GM23338 (cell line): Measurements from ENCODE around the gene FILIP1L. TPM values are rescaled to one million over a fixed set of nuclear protein-coding genes. Genes with fewer than 3 reads are reported as not detected.

ENCODE experiments used
- ATAC-seq: fragments of 200-7000 bp; cut with Tn5 transposase; 3 replicates; pipeline ENCODE4 v1.9.1; 2020
- DNase-seq: peaks from one replicate; pipeline ENCODE4 v3.0.0-alpha.2; 2015; ENCODE audit warnings: low spot score
- H2AFZ ChIP-seq: fragments of 200-600 bp; sonication (generic); 2 replicates; pipeline ENCODE4 v1.8.0; 2016; ENCODE audit warnings: antibody characterized with exemption, mild to moderate bottlenecking, moderate library complexity
- H3F3A ChIP-seq: fragments of 200-600 bp; sonication (generic); replicated peaks from 2 replicates; pipeline ENCODE4 v1.8.0; 2017; ENCODE audit warnings: antibody characterized with exemption, mixed run types, low read depth
- H3K27ac ChIP-seq: fragments of 200-600 bp; sonication (generic); 2 replicates; pipeline ENCODE4 v1.6.1; 2016; ENCODE audit warnings: low read depth
- H3K27me3 ChIP-seq: fragments of 200-600 bp; sonication (generic); 2 replicates; pipeline ENCODE4 v1.8.0; 2016; ENCODE audit warnings: mild to moderate bottlenecking, mixed run types, moderate library complexity; ENCODE audit not compliant: insufficient read depth
- H3K36me3 ChIP-seq: fragments of 200-600 bp; sonication (generic); 2 replicates; pipeline ENCODE4 v1.8.0; 2016; ENCODE audit warnings: mild to moderate bottlenecking; ENCODE audit not compliant: insufficient read depth
- H3K4me1 ChIP-seq: fragments of 200-600 bp; sonication (generic); 2 replicates; pipeline ENCODE4 v1.8.0; 2016; ENCODE audit warnings: mild to moderate bottlenecking, moderate library complexity; ENCODE audit not compliant: insufficient read depth
- H3K4me2 ChIP-seq: fragments of 200-600 bp; sonication (generic); 2 replicates; pipeline ENCODE4 v1.7.1; 2017; ENCODE audit warnings: mixed run types
- H3K4me3 ChIP-seq: fragments of 200-600 bp; sonication (generic); 2 replicates; pipeline ENCODE4 v1.6.1; 2016; ENCODE audit warnings: mixed run types
- H3K79me2 ChIP-seq: fragments of 200-600 bp; sonication (generic); replicated peaks from 2 replicates; pipeline ENCODE4 v1.8.0; 2017; ENCODE audit warnings: mild to moderate bottlenecking; ENCODE audit not compliant: insufficient read depth
- H3K9me2 ChIP-seq: fragments of 200-600 bp; sonication (generic); 2 replicates; pipeline ENCODE4 v1.8.0; 2017; ENCODE audit not compliant: insufficient read depth
- H4K20me1 ChIP-seq: fragments of 200-600 bp; sonication (generic); replicated peaks from 2 replicates; pipeline ENCODE4 v1.8.0; 2017; ENCODE audit warnings: mild to moderate bottlenecking; ENCODE audit not compliant: insufficient read depth
- H3K27ac Mint-ChIP-seq: 2 replicates; pipeline ENCODE4 v1.8.0; 2020; ENCODE audit warnings: inconsistent platforms, mild to moderate bottlenecking, moderate library complexity, mixed read lengths
- H3K27me3 Mint-ChIP-seq: 3 replicates; pipeline ENCODE4 v1.8.0; 2022; ENCODE audit warnings: low read depth, mild to moderate bottlenecking, moderate library complexity, mixed read lengths, inconsistent platforms; ENCODE audit not compliant: insufficient read depth, poor library complexity
- H3K36me3 Mint-ChIP-seq: 3 replicates; pipeline ENCODE4 v1.8.0; 2021; ENCODE audit warnings: low read depth, mild to moderate bottlenecking, inconsistent platforms, moderate library complexity, mixed read lengths
- H3K4me1 Mint-ChIP-seq: 3 replicates; pipeline ENCODE4 v1.8.0; 2020; ENCODE audit warnings: mild to moderate bottlenecking, inconsistent platforms, mixed read lengths
- H3K4me3 Mint-ChIP-seq: 3 replicates; pipeline ENCODE4 v1.8.0; 2021; ENCODE audit warnings: moderate library complexity, mild to moderate bottlenecking, inconsistent platforms, mixed read lengths
- H3K9me3 Mint-ChIP-seq: 3 replicates; pipeline ENCODE4 v1.8.0; 2020; ENCODE audit warnings: moderate library complexity, mild to moderate bottlenecking, inconsistent platforms, mixed read lengths
- CREB1 ChIP-seq: fragments of 250-450 bp; sonication (Bioruptor Pico); IDR thresholded peaks from 2 replicates; pipeline ENCODE4 v1.5.0; 2020; ENCODE audit warnings: low read depth, mild to moderate bottlenecking, moderate library complexity
- EZH2 ChIP-seq: fragments of 200-600 bp; sonication (generic); IDR thresholded peaks from one replicate; pipeline ENCODE4 v1.8.0; 2017; ENCODE audit warnings: antibody characterized with exemption, mild to moderate bottlenecking, low read depth; ENCODE audit not compliant: unreplicated experiment
- EZH2phosphoT487 ChIP-seq: fragments of 200-600 bp; sonication (generic); IDR thresholded peaks from one replicate; pipeline ENCODE4 v1.8.1; 2018; ENCODE audit warnings: antibody characterized with exemption; ENCODE audit not compliant: unreplicated experiment
- JUNB ChIP-seq: IDR thresholded peaks from one replicate; pipeline ENCODE4 v1.6.1; 2016; ENCODE audit warnings: antibody characterized with exemption; ENCODE audit not compliant: unreplicated experiment
- NANOG ChIP-seq: IDR thresholded peaks from 2 replicates; pipeline ENCODE4 v1.6.1; 2016; ENCODE audit warnings: antibody characterized with exemption, borderline replicate concordance
- POLR2AphosphoS5 ChIP-seq: IDR thresholded peaks from 2 replicates; pipeline ENCODE4 v1.6.1; 2016; ENCODE audit warnings: antibody characterized with exemption, low read depth
- STAT1 ChIP-seq: IDR thresholded peaks from one replicate; pipeline ENCODE4 v1.6.1; 2016; ENCODE audit warnings: antibody characterized with exemption; ENCODE audit not compliant: unreplicated experiment
- ZNF114 ChIP-seq: fragments of 250-450 bp; sonication (Bioruptor Pico); IDR thresholded peaks from 2 replicates; pipeline ENCODE4 v1.5.0; 2020; ENCODE audit warnings: mild to moderate bottlenecking, moderate library complexity
- ZNF331 ChIP-seq: fragments of 250-450 bp; sonication (Bioruptor Pico); IDR thresholded peaks from 2 replicates; pipeline ENCODE4 v1.5.0; 2020; ENCODE audit warnings: low read depth, mild to moderate bottlenecking, moderate library complexity
- polyA plus RNA-seq: library from polyadenylated mRNA; unstranded; fragments of >200 nt; fragmentation: Nextera tagmentation; extraction: Ambion mirVana; gene quantifications from 2 replicates; pipeline ENCODE4 v1.2.1, GENCODE V29; 2016
- total RNA-seq: library from RNA; depleted of rRNA; stranded (reverse); fragments of >200 nt; shearing (Covaris generic); gene quantifications from 2 replicates; pipeline ENCODE4 v1.2.3, GENCODE V29; 2014
- TF ChIP-seq, protein P1 (sequence below): IDR thresholded peaks from 2 replicates; pipeline ENCODE4 v1.6.1; 2016; ENCODE audit warnings: antibody characterized with exemption
- TF ChIP-seq, protein P2 (sequence below), 2 experiments: fragments of 200-600 bp in 1 of 2; sonication (generic) in 1 of 2; conservative IDR thresholded peaks; 2 replicates each; pipeline versions ENCODE4 v1.5.1 to v1.6.1; 2016 to 2017; ENCODE audit warnings: antibody characterized with exemption in 2 of 2, low read depth in 2 of 2, mild to moderate bottlenecking in 2 of 2, moderate library complexity in 1 of 2
- TF ChIP-seq, protein P3 (sequence below): IDR thresholded peaks from one replicate; pipeline ENCODE4 v1.6.1; 2018; ENCODE audit warnings: antibody characterized with exemption; ENCODE audit not compliant: unreplicated experiment

Gene FILIP1L
- total and polyA plus RNA-seq, 2 experiments from 2014 or later, result 1.6 TPM; not detected in 1

DNA sequence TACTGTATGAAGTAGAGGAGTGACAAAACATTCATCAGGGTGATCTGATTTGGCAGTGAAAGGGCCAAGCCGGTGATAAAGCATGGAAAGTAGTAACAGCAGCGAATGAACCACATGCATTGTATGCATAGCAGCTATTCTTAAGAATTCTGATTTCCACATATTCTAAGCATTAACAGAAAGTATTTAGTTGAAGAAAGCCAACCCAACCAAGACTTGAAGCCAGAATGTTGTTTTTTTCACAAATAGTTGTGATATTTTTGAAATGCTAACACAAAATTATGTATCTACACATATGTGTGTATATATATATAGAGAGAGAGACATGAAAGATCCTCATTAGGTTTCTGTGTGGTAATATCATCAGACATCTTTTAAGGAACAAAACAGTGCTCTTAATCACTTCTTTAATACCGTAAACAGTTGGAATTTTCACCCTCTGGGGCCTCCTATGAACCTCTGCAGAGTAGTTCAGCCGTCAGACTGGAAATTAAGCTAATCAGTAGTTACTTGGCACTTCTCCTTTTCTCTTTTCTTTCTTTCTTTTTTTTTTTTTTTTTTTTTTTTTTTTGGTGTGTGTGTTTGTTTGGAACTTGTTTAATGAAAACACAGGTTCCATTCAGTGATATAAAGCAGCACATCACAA lies 157.0 kb downstream of the FILIP1L start (continued):
- TF ChIP-seq EZH2 (no peak), EZH2phosphoT487 (no peak), JUNB (no peak), CREB1 (CRISPR knock-in tag) (no peak), POLR2AphosphoS5 (no peak), STAT1 (no peak), ZNF114 (no peak)

DNA sequence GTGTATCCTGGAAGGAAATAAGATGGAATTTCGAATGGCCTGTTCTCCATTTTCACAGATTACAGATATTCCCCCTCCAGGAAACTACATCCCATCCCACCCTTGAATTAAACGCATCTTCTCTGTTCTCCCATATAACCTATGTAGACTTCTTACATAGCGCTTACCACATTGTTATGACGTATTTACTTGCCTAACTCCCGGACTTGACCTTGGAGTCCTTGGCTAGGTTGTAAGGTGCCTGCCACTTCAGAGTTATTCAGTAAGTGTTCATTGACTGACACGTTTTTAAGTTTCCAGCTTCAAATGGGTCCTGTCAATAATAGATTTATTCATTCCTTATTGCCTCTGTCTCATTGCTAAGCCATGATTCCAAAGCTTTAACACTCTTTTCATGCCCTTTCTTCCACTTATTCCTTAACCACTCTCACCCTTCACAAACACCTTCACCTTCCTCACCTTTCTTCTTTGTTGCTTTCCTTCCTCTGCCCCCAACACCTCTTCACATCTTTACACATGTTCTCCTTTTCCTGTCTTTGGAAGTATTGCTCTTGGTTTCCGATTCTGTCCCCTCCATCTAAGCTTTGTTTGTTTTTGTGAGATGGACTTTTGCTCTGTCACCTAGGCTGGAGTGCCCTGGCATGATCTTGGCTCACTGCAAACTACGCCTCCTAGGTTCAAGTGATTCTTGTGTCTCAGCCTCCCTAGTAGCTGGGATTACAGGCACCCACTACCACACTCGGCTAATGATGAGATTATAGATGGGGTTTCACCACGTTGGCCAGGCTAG lies 158.3 kb downstream of the FILIP1L start:
- H3K4me3 ChIP-seq, result no peak overlapping the region
- TF ChIP-seq ZNF331 (CRISPR knock-in tag) (no peak), ZNF114 (no peak), STAT1 (no peak), CREB1 (CRISPR knock-in tag) (no peak), EZH2 (no peak), EZH2phosphoT487 (no peak), NANOG (no peak), JUNB (no peak), POLR2AphosphoS5 (no peak)
- TF ChIP-seq, protein P1, sequence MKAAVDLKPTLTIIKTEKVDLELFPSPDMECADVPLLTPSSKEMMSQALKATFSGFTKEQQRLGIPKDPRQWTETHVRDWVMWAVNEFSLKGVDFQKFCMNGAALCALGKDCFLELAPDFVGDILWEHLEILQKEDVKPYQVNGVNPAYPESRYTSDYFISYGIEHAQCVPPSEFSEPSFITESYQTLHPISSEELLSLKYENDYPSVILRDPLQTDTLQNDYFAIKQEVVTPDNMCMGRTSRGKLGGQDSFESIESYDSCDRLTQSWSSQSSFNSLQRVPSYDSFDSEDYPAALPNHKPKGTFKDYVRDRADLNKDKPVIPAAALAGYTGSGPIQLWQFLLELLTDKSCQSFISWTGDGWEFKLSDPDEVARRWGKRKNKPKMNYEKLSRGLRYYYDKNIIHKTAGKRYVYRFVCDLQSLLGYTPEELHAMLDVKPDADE, result no peak
- TF ChIP-seq, protein P2, sequence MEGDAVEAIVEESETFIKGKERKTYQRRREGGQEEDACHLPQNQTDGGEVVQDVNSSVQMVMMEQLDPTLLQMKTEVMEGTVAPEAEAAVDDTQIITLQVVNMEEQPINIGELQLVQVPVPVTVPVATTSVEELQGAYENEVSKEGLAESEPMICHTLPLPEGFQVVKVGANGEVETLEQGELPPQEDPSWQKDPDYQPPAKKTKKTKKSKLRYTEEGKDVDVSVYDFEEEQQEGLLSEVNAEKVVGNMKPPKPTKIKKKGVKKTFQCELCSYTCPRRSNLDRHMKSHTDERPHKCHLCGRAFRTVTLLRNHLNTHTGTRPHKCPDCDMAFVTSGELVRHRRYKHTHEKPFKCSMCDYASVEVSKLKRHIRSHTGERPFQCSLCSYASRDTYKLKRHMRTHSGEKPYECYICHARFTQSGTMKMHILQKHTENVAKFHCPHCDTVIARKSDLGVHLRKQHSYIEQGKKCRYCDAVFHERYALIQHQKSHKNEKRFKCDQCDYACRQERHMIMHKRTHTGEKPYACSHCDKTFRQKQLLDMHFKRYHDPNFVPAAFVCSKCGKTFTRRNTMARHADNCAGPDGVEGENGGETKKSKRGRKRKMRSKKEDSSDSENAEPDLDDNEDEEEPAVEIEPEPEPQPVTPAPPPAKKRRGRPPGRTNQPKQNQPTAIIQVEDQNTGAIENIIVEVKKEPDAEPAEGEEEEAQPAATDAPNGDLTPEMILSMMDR (conservative IDR thresholded peaks at IDR 0.05; ENCODE audit: low read depth in 2 of 2), result no peak
- TF ChIP-seq, protein P3, sequence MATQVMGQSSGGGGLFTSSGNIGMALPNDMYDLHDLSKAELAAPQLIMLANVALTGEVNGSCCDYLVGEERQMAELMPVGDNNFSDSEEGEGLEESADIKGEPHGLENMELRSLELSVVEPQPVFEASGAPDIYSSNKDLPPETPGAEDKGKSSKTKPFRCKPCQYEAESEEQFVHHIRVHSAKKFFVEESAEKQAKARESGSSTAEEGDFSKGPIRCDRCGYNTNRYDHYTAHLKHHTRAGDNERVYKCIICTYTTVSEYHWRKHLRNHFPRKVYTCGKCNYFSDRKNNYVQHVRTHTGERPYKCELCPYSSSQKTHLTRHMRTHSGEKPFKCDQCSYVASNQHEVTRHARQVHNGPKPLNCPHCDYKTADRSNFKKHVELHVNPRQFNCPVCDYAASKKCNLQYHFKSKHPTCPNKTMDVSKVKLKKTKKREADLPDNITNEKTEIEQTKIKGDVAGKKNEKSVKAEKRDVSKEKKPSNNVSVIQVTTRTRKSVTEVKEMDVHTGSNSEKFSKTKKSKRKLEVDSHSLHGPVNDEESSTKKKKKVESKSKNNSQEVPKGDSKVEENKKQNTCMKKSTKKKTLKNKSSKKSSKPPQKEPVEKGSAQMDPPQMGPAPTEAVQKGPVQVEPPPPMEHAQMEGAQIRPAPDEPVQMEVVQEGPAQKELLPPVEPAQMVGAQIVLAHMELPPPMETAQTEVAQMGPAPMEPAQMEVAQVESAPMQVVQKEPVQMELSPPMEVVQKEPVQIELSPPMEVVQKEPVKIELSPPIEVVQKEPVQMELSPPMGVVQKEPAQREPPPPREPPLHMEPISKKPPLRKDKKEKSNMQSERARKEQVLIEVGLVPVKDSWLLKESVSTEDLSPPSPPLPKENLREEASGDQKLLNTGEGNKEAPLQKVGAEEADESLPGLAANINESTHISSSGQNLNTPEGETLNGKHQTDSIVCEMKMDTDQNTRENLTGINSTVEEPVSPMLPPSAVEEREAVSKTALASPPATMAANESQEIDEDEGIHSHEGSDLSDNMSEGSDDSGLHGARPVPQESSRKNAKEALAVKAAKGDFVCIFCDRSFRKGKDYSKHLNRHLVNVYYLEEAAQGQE, result no peak

More for the DNA sequence above, 158.3 kb downstream of the FILIP1L start:
- Histone ChIP-seq H3K4me2 (no peak overlapping the region), H3K27me3 (no peaks in the 10 kb centered on the region), H3K27ac (no peak overlapping the region), H3K79me2 (no peaks in the 10 kb centered on the region; the same call in 1 of the 2 replicates), H3K9me2 (no peaks in the 10 kb centered on the region), H3K36me3 (no peaks in the 10 kb centered on the region), H3K4me1 (peaks cover 6% of the 10 kb centered on the region), H3F3A (no peaks in the 10 kb centered on the region), H2AFZ (no peak overlapping the region), H4K20me1 (no peaks in the 10 kb centered on the region)
- Mint-ChIP-seq H3K27ac (no peak overlapping the region), H3K27me3 (no peaks in the 10 kb centered on the region), H3K4me1 (peaks cover 6% of the 10 kb centered on the region; the same call in 1 of the 3 replicates), H3K4me3 (no peak overlapping the region), H3K9me3 (no peaks in the 10 kb centered on the region), H3K36me3 (no peaks in the 10 kb centered on the region)
- no peak for ATAC-seq
- no peak for DNase-seq
